Esophagus squamous epithelium (tissue), 4 donors: ENCODE results near the gene MAPK12.

Experiments
- POLR2A ChIP-seq, 4 donors: fragments of 450-650 bp; IDR thresholded peaks; one replicate each; pipeline ENCODE4 v1.6.1; 2017; ENCODE audit warnings: antibody characterized with exemption in 4 of 4, mild to moderate bottlenecking in 4 of 4, moderate library complexity in 3 of 4
- TF ChIP-seq, protein P1 (sequence below), 6 experiments: fragments of 450-650 bp in 4 of 6; fragments of 200-600 bp in 2 of 6; sonication (generic) in 2 of 6; IDR thresholded peaks; one replicate each; pipeline ENCODE4 v1.5.1; 2016 to 2019; ENCODE audit warnings: antibody characterized with exemption in 6 of 6, mild to moderate bottlenecking in 4 of 6, moderate library complexity in 4 of 6

DNA sequence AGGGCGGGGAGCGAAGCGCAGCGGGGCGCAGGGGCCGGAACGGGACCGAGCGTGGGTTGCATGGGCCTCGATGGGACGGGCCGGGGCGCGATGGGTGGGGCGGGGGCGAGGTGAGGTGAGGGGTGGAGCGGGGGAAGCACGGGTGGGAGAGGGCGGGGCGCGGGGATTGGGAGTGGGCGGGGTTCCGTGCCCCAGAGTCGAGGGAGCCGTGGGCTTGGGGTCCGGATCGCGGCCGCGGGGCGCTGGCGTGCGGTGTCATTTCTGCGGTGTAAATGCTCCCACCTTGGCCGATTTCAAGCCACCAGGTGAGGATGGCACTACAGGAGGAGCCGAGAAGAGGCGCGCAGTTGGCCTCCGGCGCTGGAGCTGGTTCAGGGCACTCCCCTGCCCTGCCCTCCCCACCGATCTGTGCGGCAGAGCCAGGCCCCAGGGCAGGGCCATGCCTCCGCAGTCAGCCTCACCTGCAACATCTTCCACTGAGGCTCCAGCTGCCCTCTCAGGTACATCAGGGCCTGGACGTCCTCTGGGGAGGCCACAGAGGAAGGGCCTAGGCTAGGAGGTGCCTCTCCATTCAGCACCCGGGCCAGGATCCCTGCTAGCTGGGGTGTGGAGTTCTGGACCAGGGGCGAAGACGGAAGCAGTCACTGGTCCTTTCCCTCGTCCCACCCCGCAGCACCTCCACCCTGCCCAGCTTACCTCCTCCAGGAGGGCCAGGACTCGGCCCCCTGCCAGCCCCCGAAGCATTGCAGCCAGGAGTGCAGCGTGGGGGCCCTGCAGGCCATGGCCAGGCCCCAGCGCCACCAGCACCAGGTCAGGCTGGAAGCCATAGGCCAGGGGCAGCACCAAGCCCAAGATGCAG lies 16.0 kb downstream of the MAPK12 start:
- TF ChIP-seq, protein P1, sequence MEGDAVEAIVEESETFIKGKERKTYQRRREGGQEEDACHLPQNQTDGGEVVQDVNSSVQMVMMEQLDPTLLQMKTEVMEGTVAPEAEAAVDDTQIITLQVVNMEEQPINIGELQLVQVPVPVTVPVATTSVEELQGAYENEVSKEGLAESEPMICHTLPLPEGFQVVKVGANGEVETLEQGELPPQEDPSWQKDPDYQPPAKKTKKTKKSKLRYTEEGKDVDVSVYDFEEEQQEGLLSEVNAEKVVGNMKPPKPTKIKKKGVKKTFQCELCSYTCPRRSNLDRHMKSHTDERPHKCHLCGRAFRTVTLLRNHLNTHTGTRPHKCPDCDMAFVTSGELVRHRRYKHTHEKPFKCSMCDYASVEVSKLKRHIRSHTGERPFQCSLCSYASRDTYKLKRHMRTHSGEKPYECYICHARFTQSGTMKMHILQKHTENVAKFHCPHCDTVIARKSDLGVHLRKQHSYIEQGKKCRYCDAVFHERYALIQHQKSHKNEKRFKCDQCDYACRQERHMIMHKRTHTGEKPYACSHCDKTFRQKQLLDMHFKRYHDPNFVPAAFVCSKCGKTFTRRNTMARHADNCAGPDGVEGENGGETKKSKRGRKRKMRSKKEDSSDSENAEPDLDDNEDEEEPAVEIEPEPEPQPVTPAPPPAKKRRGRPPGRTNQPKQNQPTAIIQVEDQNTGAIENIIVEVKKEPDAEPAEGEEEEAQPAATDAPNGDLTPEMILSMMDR (IDR thresholded peaks at IDR 0.05) = no peak
- TF ChIP-seq POLR2A (IDR thresholded peaks at IDR 0.05) = no peak
